K562 (cell line): ENCODE measurements around the gene C2orf76. TPM values are rescaled to one million over a fixed set of nuclear protein-coding genes. Genes with fewer than 3 reads are reported as not detected.

ENCODE experiments used
- AFF4 ChIP-seq: sonication (generic); formaldehyde crosslinking; IDR thresholded peaks from 2 replicates; pipeline ENCODE4 v1.8.0; 2023; ENCODE audit warnings: mild to moderate bottlenecking, missing genetic modification reagents
- GTF2B ChIP-seq: IDR thresholded peaks from 2 replicates; pipeline ENCODE4 v1.6.1; 2011; ENCODE audit not compliant: insufficient read length; ENCODE audit errors: extremely low read depth
- HOXB6 ChIP-seq: fragments of 250-450 bp; sonication (Bioruptor Pico); IDR thresholded peaks from 2 replicates; pipeline ENCODE4 v1.5.1; 2022; ENCODE audit warnings: mild to moderate bottlenecking, borderline replicate concordance
- MECOM ChIP-seq: fragments of 250-450 bp; sonication (Bioruptor Pico); IDR thresholded peaks from 2 replicates; pipeline ENCODE4 v1.8.0; 2022; ENCODE audit warnings: inconsistent platforms
- NCOA2 ChIP-seq, 2 experiments: fragments of 450-650 bp; IDR thresholded peaks; 2 replicates each; pipeline ENCODE4 v1.6.1; 2018; ENCODE audit warnings: mild to moderate bottlenecking in 2 of 2, moderate library complexity in 1 of 2; ENCODE audit not compliant: partially characterized antibody in 2 of 2
- NFE2 ChIP-seq: IDR thresholded peaks from 2 replicates; pipeline ENCODE4 v1.6.1; 2014; ENCODE audit warnings: antibody characterized with exemption, low read depth
- NR0B1 ChIP-seq: fragments of 450-650 bp; IDR thresholded peaks from one replicate; pipeline ENCODE4 v1.6.1; 2018; ENCODE audit warnings: mild to moderate bottlenecking, moderate library complexity; ENCODE audit not compliant: partially characterized antibody
- PRMT5 ChIP-seq: sonication (generic); formaldehyde crosslinking; IDR thresholded peaks from 2 replicates; pipeline ENCODE4 v1.5.0; 2020; ENCODE audit warnings: missing genetic modification reagents
- SMAD2 ChIP-seq: fragments of 150-350 bp; IDR thresholded peaks from 2 replicates; pipeline ENCODE4 v1.6.1; 2014; ENCODE audit warnings: low read depth, mild to moderate bottlenecking, low read length
- SMAD4 ChIP-seq: fragments of 250-450 bp; sonication (Bioruptor Pico); conservative IDR thresholded peaks from 2 replicates; pipeline ENCODE4 v1.8.0; 2021; ENCODE audit warnings: inconsistent platforms, mild to moderate bottlenecking, moderate library complexity
- SREBF2 ChIP-seq: sonication (generic); formaldehyde crosslinking; IDR thresholded peaks from 2 replicates; pipeline ENCODE4 v1.4.0; 2020; ENCODE audit warnings: mild to moderate bottlenecking, missing genetic modification reagents
- ZFP36 ChIP-seq: fragments of 150-350 bp; IDR thresholded peaks from 2 replicates; pipeline ENCODE4 v1.6.1; 2018; ENCODE audit warnings: low read length, low read depth; ENCODE audit not compliant: partially characterized antibody
- ZKSCAN1 ChIP-seq: fragments of 150-350 bp; IDR thresholded peaks from 2 replicates; pipeline ENCODE4 v1.6.1; 2016; ENCODE audit warnings: low read depth, low read length
- ZNF57 ChIP-seq: fragments of 450-650 bp; formaldehyde crosslinking; IDR thresholded peaks from 2 replicates; pipeline ENCODE4 v1.4.0; 2020; ENCODE audit warnings: mild to moderate bottlenecking, moderate library complexity
- ZSCAN32 ChIP-seq: fragments of 450-650 bp; formaldehyde crosslinking; IDR thresholded peaks from 2 replicates; pipeline ENCODE4 v1.4.0; 2020; ENCODE audit warnings: mild to moderate bottlenecking, moderate library complexity
- polyA plus RNA-seq, 8 experiments: library from polyadenylated mRNA; depleted of rRNA in 4 of 8; stranded (reverse) in 5 of 8; unstranded in 3 of 8; fragments of >200 nt; fragmentation: Nextera tagmentation in 2 of 8; fragmentation: Illumina TruSeq in 1 of 8; extraction: Ambion mirVana in 2 of 8; extraction: Trizol in 1 of 8; gene quantifications; 2 replicates each; pipeline versions ENCODE4 v1.2.1 to v1.2.3, GENCODE V29; 2011 to 2014; ENCODE audit warnings: inconsistent platforms in 1 of 8, missing spikeins in 1 of 8
- total RNA-seq, 7 experiments: library from RNA; depleted of rRNA in 6 of 7; stranded (reverse); fragments of >200 nt in 6 of 7; fragmentation: Illumina TruSeq in 2 of 7; extraction: Trizol in 2 of 7; gene quantifications; 2 replicates each; pipeline versions ENCODE4 v1.2.1 to v1.2.3, GENCODE V29; 2011 to 2021; ENCODE audit warnings: low replicate concordance in 1 of 7
- TF ChIP-seq, protein P1 (sequence below): fragments of 450-650 bp; IDR thresholded peaks from 2 replicates; pipeline ENCODE4 v1.7.1; 2018; ENCODE audit warnings: mild to moderate bottlenecking, low read depth; ENCODE audit not compliant: partially characterized antibody
- TF ChIP-seq, protein P2 (sequence below): sonication (generic); formaldehyde crosslinking; IDR thresholded peaks from 2 replicates; pipeline ENCODE4 v1.8.0; 2022; ENCODE audit warnings: missing genetic modification reagents, mild to moderate bottlenecking, moderate library complexity, borderline replicate concordance
- TF ChIP-seq, protein P3 (sequence below): fragments of 250-450 bp; sonication (Bioruptor Pico); IDR thresholded peaks from 2 replicates; pipeline ENCODE4 v1.8.0; 2021; ENCODE audit warnings: moderate library complexity, mild to moderate bottlenecking, inconsistent platforms

Gene C2orf76
- total and polyA plus RNA-seq, 9 of the 15 experiments (the other 6 are each of a cell fraction or from before 2014, with no cell fraction given): 4.8 to 26.2 (median 14.5) TPM

DNA sequence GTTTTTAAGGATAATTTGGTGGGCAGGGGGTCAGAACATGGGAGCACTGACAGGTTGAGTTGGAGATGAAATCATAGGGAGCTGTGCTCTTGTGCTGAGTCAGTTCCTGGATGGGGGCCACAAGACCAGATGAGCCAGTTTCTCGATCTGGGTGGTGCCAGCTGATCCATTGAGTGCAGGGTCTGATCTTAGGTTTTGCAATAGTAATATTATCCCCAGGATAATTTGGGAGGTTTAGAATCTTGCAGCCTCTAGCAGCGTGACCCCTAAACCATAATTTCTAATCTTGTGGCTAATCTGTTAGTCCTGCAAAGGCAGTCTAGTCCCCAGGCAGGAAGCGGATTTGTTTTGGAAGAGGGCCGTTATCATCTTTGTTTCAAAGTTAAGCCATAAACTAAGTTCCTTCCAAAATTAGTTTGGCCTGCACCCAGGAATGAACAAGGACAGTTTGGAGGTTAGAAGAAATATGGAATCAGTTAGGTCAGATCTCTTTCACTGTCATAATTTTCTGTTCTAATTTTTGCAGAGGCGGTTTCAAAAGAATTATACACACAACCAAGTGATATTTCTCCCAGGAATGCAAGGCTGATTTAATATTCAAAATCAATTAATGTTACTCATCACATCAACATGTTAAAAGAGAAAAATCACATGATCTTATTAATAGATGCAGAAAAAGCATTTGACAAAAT lies 23.1 kb upstream of the C2orf76 start (continued):
- TF ChIP-seq, protein P1, sequence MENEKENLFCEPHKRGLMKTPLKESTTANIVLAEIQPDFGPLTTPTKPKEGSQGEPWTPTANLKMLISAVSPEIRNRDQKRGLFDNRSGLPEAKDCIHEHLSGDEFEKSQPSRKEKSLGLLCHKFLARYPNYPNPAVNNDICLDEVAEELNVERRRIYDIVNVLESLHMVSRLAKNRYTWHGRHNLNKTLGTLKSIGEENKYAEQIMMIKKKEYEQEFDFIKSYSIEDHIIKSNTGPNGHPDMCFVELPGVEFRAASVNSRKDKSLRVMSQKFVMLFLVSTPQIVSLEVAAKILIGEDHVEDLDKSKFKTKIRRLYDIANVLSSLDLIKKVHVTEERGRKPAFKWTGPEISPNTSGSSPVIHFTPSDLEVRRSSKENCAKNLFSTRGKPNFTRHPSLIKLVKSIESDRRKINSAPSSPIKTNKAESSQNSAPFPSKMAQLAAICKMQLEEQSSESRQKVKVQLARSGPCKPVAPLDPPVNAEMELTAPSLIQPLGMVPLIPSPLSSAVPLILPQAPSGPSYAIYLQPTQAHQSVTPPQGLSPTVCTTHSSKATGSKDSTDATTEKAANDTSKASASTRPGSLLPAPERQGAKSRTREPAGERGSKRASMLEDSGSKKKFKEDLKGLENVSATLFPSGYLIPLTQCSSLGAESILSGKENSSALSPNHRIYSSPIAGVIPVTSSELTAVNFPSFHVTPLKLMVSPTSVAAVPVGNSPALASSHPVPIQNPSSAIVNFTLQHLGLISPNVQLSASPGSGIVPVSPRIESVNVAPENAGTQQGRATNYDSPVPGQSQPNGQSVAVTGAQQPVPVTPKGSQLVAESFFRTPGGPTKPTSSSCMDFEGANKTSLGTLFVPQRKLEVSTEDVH: no peak
- no peak for TF ChIP-seq HOXB6 (CRISPR knock-in tag)
- TF ChIP-seq PRMT5 (CRISPR knock-in tag): no peak
- no peak for TF ChIP-seq ZSCAN32 (CRISPR knock-in tag)
- no peak for TF ChIP-seq SREBF2
- TF ChIP-seq SMAD2: no peak
- TF ChIP-seq, protein P2, sequence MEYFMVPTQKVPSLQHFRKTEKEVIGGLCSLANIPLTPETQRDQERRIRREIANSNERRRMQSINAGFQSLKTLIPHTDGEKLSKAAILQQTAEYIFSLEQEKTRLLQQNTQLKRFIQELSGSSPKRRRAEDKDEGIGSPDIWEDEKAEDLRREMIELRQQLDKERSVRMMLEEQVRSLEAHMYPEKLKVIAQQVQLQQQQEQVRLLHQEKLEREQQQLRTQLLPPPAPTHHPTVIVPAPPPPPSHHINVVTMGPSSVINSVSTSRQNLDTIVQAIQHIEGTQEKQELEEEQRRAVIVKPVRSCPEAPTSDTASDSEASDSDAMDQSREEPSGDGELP (CRISPR knock-in tag): peak; percentile 47; the same call in 1 of the 2 replicates
- TF ChIP-seq ZKSCAN1: no peak
- TF ChIP-seq ZNF57: no peak
- no peak for TF ChIP-seq AFF4
- no peak for TF ChIP-seq ZFP36
- no peak for TF ChIP-seq NR0B1
- TF ChIP-seq SMAD4 (CRISPR knock-in tag): peak; percentile 22; the same call in 1 of the 2 replicates
- TF ChIP-seq GTF2B: no peak
- no peak for TF ChIP-seq MECOM (CRISPR knock-in tag)
- no peak for TF ChIP-seq NCOA2 (IDR thresholded peaks at IDR 0.05; ENCODE audit: partially characterized antibody in 2 of 2)
- TF ChIP-seq NFE2: peak; percentile 72
- TF ChIP-seq, protein P3, sequence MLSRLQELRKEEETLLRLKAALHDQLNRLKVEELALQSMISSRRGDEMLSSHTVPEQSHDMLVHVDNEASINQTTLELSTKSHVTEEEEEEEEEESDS (CRISPR knock-in tag): no peak
